Measurements from ENCODE around the gene C12orf57. TPM values are rescaled to one million over a fixed set of nuclear protein-coding genes. Genes with fewer than 3 reads are reported as not detected.

Gene C12orf57
- total RNA-seq, 1 experiment from 2014 or later, result 107 TPM

DNA sequence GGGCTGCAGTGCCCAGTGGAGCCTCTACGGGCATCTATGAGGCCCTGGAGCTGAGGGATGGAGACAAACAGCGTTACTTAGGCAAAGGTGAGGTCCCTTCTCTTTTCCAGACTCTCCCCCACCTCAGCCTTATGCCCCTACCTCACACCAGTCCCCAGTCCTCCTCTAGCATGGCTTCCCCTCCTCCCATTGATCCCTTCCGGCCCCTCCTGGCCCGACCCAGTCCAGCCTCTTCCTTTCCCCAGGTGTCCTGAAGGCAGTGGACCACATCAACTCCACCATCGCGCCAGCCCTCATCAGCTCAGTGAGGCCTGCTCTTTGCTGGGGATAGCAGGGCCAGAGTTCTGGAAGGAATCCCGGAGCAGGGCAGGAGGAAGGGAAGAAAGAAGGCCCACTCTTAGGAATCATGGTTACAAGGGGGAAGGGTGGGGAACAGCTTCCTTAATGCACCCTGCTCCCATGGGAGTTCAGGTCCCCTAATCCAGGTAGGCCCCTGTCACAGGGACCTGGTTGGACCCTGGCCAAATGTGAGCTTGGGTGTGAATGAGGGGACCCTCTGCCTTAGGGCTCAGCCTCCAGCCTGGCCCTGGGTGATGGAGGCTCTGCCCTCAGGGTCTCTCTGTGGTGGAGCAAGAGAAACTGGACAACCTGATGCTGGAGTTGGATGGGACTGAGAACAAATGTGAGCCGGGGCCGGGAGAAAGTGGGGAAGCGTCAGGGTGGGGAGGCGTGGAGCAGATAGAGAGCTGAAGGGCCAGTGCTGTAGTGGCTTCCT lies 27.2 kb upstream of the C12orf57 start:
- DNase-seq (ENCODE audit: low read depth), result no peak
- in situ Hi-C loops (cut with HindIII; ENCODE audit: low pct_unique_long_range_greater_than_20kb, low sequenced_read_pairs), result no loop called here

DNA sequence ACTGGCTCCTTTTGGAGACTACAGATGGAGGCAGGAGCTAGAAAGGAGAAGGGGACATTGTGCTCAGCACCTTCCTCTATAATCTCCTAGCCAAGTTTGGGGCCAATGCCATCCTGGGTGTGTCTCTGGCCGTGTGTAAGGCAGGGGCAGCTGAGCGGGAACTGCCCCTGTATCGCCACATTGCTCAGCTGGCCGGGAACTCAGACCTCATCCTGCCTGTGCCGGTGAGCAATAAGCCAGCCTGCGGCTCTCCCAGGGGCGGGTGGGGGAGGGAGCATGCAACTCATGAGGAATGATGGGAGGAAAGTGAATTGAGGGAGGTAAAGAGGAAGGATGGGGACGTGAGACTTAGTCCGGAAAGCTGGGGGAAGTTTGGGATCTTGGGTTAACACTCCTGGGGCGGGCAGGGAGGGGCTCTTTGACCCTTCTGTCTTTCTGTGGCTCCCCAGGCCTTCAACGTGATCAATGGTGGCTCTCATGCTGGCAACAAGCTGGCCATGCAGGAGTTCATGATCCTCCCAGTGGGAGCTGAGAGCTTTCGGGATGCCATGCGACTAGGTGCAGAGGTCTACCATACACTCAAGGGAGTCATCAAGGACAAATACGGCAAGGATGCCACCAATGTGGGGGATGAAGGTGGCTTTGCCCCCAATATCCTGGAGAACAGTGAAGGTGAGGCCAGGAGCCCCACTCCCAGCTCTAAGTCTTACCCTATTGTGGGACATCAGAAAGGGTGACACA lies 26.2 kb upstream of the C12orf57 start:
- in situ Hi-C loops (cut with HindIII; ENCODE audit: low pct_unique_long_range_greater_than_20kb, low sequenced_read_pairs), result no loop called here
- no peak for DNase-seq (ENCODE audit: low read depth)

DNA sequence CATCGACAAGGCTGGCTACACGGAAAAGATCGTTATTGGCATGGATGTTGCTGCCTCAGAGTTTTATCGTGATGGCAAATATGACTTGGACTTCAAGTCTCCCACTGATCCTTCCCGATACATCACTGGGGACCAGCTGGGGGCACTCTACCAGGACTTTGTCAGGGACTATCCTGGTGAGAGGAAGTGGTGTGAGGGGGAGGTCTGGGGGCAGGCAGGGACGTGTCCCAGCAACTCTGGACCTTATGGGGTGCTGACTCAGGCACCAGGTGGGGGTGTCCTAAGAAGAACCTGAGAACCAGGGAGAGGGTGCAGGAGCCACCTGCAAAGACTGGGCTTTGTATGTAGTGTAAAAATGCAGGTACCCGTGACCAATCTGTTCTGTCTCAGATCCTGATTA lies 24.2 kb upstream of the C12orf57 start:
- in situ Hi-C loops (cut with HindIII; ENCODE audit: low pct_unique_long_range_greater_than_20kb, low sequenced_read_pairs), result no loop called here

DNA sequence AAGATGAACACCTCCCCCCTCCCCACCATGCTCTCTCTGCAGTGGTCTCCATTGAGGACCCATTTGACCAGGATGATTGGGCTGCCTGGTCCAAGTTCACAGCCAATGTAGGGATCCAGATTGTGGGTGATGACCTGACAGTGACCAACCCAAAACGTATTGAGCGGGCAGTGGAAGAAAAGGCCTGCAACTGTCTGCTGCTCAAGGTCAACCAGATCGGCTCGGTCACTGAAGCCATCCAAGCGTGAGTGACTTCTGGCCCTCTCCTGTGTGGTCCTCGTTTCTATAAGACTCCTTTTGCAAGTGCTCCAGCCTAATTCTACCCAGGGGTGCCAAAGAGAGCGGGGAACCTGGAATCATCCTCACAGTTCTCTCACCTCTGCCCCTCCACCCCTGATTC lies 22.3 kb upstream of the C12orf57 start:
- no peak for DNase-seq (ENCODE audit: low read depth)
- in situ Hi-C loops (cut with HindIII; ENCODE audit: low pct_unique_long_range_greater_than_20kb, low sequenced_read_pairs), result no loop called here

More for the DNA sequence above, 24.2 kb upstream of the C12orf57 start:
- DNase-seq (ENCODE audit: low read depth), result no peak

DNA sequence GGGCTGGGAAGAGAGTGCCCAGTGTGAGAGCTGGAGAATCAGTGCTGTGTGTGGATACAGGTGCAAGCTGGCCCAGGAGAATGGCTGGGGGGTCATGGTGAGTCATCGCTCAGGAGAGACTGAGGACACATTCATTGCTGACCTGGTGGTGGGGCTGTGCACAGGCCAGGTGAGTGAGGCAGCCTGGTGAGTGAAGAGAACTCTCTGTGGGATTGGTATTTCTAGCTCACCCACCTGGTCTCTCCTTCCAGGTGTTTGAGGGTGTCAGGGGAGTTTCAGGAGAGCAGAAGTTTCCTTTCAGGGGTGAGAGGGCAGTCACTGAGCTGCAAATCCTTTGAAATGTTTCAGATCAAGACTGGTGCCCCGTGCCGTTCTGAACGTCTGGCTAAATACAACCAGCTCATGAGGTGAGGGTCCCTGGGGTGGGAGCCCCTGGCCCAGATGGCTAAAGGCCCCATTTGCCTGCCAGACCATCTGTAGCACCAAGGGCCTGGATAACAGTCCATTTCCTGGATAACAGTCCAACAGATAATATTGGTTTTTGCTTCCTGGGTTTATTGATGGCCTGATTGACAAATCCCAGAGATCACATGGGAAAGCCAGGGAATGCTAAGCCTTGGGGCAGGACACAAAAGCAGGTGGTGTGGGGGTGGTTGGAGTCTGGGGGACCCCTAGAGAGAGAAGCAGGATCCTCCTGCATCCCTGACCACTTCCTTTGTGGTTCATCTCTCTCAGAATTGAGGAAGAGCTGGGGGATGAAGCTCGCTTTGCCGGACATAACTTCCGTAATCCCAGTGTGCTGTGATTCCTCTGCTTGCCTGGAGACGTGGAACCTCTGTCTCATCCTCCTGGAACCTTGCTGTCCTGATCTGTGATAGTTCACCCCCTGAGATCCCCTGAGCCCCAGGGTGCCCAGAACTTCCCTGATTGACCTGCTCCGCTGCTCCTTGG lies 21.6 kb upstream of the C12orf57 start:
- DNase-seq (ENCODE audit: low read depth), result no peak
- in situ Hi-C loops (cut with HindIII; ENCODE audit: low pct_unique_long_range_greater_than_20kb, low sequenced_read_pairs), result no loop called here

DNA sequence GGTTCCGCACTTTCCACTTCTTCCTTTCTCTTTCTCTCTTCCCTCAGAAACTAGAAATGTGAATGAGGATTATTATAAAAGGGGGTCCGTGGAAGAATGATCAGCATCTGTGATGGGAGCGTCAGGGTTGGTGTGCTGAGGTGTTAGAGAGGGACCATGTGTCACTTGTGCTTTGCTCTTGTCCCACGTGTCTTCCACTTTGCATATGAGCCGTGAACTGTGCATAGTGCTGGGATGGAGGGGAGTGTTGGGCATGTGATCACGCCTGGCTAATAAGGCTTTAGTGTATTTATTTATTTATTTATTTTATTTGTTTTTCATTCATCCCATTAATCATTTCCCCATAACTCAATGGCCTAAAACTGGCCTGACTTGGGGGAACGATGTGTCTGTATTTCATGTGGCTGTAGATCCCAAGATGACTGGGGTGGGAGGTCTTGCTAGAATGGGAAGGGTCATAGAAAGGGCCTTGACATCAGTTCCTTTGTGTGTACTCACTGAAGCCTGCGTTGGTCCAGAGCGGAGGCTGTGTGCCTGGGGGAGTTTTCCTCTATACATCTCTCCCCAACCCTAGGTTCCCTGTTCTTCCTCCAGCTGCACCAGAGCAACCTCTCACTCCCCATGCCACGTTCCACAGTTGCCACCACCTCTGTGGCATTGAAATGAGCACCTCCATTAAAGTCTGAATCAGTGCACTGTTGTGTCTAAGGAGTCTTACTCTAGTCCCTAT lies 20.7 kb upstream of the C12orf57 start:
- in situ Hi-C loops (cut with HindIII; ENCODE audit: low pct_unique_long_range_greater_than_20kb, low sequenced_read_pairs), result no loop called here
- DNase-seq (ENCODE audit: low read depth), result no peak

DNA sequence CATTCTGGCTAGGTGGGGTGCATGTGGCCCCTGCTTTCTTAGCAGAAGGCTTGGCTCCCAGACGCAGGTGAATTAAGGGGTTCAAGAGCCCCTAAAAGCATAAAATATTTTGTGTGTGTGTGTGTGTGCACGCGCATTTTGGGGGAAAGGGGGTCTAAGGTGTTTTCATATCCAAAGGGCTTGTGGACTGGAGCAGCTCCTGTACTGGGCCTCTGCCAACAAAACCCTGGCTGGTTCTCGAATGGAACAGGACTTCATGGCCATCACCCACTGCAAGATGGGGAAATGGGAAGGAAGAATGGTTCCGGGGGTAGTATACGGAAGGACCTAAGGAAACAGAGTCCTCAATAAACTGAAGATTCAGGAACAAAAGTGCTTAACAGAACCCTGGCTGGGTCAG lies 20.0 kb upstream of the C12orf57 start:
- in situ Hi-C loops (cut with HindIII; ENCODE audit: low pct_unique_long_range_greater_than_20kb, low sequenced_read_pairs), result no loop called here
- DNase-seq (ENCODE audit: low read depth), result no peak

DNA sequence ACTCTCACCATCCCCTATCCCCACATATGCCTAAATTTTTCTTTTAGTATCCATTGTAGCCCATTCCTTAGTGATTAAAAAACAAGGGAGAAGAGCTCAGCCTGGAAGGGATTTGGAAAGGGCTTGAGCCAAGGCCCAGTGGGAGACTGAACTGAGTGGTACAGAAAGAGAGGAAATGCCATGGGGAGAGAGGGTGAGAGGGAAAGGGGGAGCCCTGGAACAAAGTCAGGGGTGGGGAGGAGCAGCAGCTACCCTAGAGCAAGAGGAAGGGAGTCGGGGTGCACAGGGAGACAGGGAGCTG lies 18.6 kb upstream of the C12orf57 start:
- no peak for DNase-seq (ENCODE audit: low read depth)
- in situ Hi-C loops (cut with HindIII; ENCODE audit: low pct_unique_long_range_greater_than_20kb, low sequenced_read_pairs), result no loop called here

DNA sequence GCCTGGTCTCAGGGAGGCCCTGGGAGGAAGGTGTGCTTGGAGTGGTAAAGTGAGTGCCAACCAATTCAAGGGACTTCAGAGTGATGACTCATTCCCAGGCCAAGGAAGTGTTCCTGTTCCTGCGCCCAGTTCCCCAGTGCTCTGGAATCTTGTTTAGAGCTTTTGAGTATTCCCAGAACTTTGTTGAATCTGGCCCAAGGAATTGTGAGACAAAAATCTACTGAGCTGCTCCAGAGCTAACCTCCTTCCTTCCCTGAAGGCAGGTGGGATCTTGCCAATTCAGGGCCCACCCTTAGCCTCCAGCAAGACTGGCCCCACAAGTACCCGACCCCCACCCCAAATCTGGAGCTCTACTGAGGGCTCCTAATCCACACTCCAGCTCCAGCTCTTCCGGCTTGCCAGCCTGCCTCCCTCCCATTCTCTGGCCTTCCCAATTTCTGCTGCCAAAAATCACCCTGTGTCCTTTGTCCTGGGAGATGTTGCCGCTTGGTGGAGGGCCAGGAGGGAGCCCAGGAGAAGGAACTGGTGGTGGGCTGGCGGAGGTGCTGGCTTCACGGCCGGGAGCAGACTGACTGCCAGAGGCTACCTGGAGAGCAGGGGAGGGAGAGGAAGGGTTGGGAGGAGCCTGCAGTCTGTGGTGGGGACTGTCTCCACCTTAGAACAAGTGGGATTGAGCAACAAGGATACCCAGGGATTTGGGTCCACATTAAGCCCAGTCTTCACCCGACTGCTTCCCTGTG lies 18.1 kb upstream of the C12orf57 start:
- in situ Hi-C loops (cut with HindIII; ENCODE audit: low pct_unique_long_range_greater_than_20kb, low sequenced_read_pairs), result no loop called here
- peak; percentile 76 for DNase-seq (ENCODE audit: low read depth)

DNA sequence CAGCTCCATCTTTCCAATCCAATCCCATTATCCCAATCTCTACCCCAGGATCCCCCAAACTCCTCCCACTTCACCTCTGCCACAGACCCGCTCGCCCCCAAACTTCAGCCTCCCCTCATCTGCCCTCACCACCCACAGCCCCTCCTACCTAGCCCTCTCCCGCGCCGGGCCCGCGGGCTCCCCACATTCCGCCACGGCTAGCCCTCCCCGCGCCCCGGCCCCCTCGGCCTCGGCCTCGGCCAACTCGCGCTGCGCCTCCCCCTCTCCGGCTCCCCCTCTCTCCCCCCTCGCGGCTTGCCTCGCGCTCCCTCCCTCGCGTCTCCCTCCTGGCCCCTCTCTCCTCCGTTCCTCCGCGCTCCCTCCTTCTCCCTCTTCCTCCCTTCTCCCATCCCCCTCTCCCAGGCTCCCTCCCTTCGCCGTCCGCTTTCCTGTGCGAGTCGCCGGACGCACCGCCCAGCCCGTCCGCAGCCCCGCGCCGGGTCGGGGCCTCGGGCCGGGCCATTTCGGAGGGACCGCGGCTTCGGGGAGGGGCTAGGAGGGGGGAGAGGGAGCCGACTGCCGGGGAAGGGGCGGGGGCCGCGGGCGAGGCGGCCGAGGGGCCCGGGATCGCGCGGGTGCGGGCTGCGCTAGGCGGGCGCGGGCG lies 16.3 kb upstream of the C12orf57 start, which contains the start of gene ATN1:
TSS of gene ATN1 (plus strand) at position 581 of the 643 bp plus-strand sequence. CDS start 6,043 bp downstream, outside the sequence.
- in situ Hi-C loops (cut with HindIII; ENCODE audit: low pct_unique_long_range_greater_than_20kb, low sequenced_read_pairs), result no loop called here
- DNase-seq (ENCODE audit: low read depth), result peak; percentile 78

DNA sequence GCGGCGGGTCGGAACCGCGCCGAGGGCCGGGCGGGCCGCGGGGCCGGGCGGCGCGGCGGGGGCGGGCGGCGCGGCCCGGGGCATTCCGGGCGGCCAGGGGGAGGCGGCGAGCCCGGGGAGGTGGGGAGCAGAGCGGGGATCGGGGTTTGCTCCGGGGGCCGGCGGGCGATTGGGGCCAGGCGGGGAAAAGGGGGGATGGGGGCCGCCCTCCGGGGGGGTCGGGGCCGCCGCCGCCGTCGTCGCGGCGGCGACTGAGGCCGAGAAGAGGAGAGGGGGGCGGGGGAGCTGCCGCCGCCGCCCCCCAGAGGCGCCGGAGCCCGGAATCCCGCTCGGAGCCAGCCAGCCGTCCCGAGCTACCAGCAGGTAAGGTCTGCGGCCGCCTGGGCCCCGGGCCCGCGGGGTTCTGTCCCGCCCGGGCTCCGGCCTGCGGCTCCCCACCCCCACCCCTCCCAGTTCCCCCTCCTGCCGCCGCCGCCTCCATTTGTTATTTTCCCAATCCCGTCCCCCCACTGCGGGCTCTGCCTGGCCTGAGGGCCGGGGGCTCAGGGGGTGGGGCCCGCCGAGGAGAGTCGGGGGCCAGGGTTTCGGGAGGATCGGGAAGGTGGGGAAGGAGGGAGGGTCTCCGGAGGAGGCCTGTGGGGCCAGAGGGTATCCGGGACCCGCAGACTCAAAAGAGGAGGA lies 15.7 kb upstream of the C12orf57 start:
- DNase-seq (ENCODE audit: low read depth), result no peak
- in situ Hi-C loops (cut with HindIII; ENCODE audit: low pct_unique_long_range_greater_than_20kb, low sequenced_read_pairs), result no loop called here

DNA sequence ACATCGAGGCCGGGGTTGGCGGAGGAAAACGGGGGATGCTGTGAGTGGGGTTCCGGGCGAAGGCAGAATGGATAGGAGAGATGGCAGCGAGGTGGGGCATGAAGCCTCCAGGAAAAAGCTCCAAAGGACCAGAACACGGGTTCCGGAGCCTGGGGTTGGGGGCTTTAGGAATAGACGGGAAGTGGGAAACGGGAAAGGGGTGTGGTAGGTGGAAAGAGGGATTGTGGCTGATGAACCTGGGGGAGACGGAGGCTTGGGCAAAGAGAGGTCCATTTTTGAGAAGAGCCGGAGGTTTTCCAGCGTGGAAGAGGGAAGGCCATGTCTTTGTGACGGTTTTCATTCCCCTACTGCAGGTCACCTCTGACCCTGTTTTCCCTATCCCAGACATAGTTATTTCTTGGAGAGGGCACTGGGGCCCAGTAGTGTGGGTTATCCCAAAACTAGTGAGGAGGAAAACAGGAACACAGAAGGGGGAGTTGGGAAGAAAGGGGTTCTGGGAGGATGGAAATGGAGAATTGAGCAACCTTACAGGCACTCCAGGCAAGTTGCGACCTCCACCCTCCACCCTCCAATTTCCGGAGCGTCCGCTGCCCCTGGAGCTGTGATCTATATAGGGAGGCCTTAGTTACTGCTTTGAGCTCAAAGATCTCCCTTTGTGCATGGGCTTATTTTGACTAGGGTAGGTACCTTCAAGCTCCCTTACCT lies 15.0 kb upstream of the C12orf57 start:
- in situ Hi-C loops (cut with HindIII; ENCODE audit: low pct_unique_long_range_greater_than_20kb, low sequenced_read_pairs), result no loop called here
- DNase-seq (ENCODE audit: low read depth), result no peak

DNA sequence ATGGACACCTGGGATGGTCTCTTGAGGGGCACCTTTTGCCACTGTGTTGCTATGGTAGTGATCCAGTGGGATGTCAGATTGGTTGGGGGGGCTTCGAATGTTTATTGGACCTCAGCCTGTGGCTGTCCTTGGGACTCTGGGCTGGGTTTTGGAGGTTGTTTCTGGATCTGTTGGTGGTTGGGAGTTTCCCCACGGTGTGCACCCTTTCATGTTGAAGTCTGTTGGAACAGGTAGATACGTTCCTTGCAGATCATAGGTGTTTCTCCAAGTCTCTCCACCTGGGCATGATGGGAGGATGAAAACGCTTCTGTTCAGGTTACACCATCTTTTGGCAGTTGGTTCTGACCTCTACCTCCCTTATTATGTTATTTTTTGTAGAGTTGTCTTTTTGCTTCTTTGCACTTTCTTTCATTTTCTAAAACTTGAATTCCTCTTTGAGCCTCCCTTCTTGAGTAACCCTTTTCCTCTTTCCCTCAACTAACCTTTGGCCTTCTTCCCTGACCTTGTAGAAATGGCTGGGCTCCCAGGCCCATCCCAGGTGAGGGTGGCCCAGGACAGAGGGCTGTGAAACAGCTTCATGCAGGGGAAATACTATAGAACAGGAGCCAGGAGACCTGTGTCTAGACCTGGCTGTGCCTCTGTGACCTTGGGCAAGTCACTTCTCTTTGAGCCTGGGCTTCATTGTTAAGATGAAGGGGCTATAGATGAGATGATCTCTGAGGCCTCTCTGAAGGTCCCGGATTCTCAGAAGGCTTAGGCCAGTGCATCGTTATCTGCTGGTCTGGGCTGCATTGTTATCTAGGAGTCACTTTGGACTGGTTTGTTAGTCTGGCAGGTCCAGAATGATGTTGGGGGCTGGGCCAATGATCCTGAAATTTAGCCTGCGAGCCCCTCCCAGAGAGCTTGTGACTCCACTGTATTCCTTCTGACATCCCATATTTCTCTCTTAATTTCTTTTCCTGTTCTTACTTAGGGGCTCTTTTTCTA lies 14.1 kb upstream of the C12orf57 start:
- DNase-seq (ENCODE audit: low read depth), result no peak
- in situ Hi-C loops (cut with HindIII; ENCODE audit: low pct_unique_long_range_greater_than_20kb, low sequenced_read_pairs), result no loop called here

DNA sequence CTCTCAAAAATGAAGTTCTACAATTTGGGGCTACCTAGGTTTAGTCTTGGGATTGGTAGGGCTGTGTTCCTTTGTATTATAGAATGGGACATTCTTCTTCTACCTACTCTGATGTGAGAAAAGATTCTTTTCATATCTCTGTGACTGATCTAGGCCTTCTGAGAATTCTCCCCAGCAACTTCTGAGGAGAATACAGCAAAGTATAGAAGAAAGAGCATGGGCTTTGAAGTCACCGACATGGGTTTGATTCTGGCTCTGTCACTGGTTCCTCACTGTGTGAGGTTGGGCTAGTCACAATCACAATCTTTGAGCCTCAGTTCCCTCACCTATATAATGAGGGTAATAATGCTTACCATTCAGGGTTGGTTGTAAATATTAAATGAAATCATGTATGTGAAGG lies 11.1 kb upstream of the C12orf57 start:
- no peak for DNase-seq (ENCODE audit: low read depth)
- in situ Hi-C loops (cut with HindIII; ENCODE audit: low pct_unique_long_range_greater_than_20kb, low sequenced_read_pairs), result no loop called here

DNA sequence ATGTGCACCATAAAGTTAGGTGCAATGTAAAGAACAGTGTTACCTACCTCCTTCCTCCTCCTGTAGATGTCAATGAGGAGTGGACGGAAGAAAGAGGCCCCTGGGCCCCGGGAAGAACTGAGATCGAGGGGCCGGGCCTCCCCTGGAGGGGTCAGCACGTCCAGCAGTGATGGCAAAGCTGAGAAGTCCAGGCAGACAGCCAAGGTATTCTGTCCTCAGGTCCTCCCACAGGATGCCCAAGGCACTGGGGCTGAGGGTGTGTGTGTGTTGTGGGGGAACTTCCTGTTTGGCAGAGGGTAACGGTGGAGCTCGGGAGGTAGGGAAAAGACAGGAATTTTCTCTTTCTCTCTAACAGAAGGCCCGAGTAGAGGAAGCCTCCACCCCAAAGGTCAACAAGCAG lies 9.7 kb upstream of the C12orf57 start:
- DNase-seq (ENCODE audit: low read depth), result no peak
- in situ Hi-C loops (cut with HindIII; ENCODE audit: low pct_unique_long_range_greater_than_20kb, low sequenced_read_pairs), result no loop called here
